Measurements from ENCODE around the gene CRYBG1.

Gene CRYBG1

DNA sequence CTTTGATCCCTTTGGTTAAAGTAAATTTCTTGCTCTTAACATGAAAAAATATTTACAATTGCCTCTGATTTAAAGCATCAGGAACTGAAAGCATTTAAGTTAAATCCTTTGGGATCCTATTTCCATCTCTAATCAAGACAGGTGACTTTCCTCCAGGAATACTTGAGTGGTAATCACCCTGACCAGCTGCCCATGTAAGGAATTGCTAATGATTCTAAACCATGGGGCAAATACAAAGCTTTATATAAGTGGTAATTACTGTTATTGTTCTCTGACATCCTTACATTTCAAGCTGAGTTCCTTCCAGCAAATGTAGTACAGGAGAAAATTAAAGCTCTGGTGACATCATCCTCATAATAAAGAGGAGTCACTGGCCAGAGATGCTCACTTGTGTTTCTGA lies 100.6 kb downstream of the CRYBG1 start:
- H3K4me3 ChIP-seq (ENCODE audit: low read depth, low read length): no peak overlapping the region
- in situ Hi-C loops (cut with HindIII; ENCODE audit: low sequenced_read_pairs): no loop called here
- TF ChIP-seq, protein P1, sequence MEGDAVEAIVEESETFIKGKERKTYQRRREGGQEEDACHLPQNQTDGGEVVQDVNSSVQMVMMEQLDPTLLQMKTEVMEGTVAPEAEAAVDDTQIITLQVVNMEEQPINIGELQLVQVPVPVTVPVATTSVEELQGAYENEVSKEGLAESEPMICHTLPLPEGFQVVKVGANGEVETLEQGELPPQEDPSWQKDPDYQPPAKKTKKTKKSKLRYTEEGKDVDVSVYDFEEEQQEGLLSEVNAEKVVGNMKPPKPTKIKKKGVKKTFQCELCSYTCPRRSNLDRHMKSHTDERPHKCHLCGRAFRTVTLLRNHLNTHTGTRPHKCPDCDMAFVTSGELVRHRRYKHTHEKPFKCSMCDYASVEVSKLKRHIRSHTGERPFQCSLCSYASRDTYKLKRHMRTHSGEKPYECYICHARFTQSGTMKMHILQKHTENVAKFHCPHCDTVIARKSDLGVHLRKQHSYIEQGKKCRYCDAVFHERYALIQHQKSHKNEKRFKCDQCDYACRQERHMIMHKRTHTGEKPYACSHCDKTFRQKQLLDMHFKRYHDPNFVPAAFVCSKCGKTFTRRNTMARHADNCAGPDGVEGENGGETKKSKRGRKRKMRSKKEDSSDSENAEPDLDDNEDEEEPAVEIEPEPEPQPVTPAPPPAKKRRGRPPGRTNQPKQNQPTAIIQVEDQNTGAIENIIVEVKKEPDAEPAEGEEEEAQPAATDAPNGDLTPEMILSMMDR (IDR thresholded peaks at IDR 0.05; ENCODE audit: low read depth, low read length, missing control alignments): no peak
- no peak for DNase-seq (ENCODE audit: low read depth)

DNA sequence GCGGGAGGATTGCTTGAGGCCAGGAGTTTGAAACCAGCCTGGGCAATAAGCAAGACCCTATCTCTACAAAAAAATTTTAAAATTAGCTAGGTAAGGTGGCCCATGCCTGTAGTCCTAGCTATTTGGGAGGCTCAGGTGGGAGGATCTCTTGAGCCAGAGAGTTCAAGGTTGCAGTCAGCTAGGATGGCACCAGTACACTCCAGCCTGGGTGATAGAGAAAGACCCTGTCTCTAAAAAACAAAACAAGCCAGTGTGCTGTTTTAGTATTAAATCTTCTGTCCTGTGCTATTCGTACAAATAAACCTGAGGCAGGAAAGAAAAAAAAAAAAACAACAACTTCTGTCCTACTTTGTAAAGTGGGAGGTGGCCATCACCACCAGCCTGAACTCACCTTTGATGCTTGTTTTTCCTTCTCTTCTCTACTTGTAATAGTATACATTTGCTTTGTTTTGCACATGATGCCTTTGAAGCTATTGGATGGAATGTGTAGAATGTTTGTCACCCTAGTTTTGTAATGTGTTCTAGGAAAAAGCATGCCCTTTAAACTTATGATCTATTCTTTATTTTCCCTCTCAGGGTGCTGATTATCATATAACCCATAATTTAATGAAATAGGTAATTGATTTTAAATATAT lies 102.5 kb downstream of the CRYBG1 start:
- no peak for DNase-seq (ENCODE audit: low read depth)
- no peak overlapping the region for H3K4me3 ChIP-seq (ENCODE audit: low read depth, low read length)
- in situ Hi-C loops (cut with HindIII; ENCODE audit: low sequenced_read_pairs): no loop called here
- TF ChIP-seq, protein P1 (IDR thresholded peaks at IDR 0.05; ENCODE audit: low read depth, low read length, missing control alignments): no peak

DNA sequence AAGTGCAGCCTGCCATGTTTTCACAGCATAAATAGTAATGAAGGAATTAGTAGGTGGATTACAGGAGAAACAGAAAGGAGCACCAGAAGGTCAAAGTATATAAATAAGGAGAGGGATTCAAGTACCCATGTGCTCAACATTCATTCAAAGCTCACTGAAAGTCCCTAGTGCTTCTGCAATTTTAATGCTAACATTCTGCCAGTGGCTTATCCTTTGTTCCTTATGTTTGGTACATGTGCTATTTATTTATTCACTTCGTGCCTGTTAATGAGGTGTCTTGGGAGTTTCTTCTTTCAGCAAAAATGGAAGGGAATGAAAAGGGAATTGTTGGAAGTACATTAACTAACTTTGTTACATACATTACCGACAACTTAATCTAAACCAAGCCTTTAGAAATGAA lies 105.7 kb downstream of the CRYBG1 start:
- no peak overlapping the region for H3K4me3 ChIP-seq (ENCODE audit: low read depth, low read length)
- in situ Hi-C loops (cut with HindIII; ENCODE audit: low sequenced_read_pairs): no loop called here
- TF ChIP-seq, protein P1 (IDR thresholded peaks at IDR 0.05; ENCODE audit: low read depth, low read length, missing control alignments): no peak
- no peak for DNase-seq (ENCODE audit: low read depth)

DNA sequence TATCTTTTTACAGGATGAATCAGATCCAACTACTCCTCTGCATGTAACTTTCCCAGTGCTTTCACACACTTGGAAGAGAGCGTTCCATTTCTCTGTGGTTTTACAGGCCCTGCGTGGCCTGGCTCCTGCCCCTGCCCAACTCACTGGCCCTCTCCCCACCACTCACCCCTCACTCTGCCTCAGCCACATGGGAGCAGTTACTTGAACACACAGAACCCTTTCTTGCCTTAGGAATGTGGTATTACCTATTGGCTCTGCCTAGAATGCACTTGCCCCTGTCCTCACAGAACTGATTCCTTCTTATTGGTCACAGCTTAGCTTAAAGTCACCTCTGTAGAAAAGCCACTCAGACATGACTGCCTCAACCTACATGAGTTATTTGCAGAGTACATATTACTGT lies 108.4 kb downstream of the CRYBG1 start:
- in situ Hi-C loops (cut with HindIII; ENCODE audit: low sequenced_read_pairs): no loop called here
- H3K4me3 ChIP-seq (ENCODE audit: low read depth, low read length): no peak overlapping the region
- TF ChIP-seq, protein P1 (IDR thresholded peaks at IDR 0.05; ENCODE audit: low read depth, low read length, missing control alignments): no peak
- no peak for DNase-seq (ENCODE audit: low read depth)

DNA sequence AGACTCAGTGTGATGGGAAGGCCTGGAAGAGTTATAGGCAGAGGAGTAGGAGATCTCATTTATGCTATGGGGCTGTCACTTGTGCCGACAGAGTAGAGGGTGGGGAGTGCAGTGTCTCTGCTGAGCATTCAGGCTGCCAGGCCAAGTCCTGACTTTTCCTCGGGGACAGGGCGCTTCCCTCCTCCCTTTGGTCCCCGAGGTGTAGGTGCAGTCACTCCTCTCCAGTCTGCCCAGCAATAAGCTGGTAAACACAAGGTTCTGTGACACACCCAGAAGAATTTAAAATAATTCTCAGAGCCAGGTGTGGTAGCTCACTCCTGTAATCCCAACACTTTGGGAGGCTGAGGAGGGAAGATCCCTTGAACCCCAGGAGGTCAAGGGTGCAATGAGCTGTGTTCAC lies 109.4 kb downstream of the CRYBG1 start:
- TF ChIP-seq, protein P1 (IDR thresholded peaks at IDR 0.05; ENCODE audit: low read depth, low read length, missing control alignments): no peak
- in situ Hi-C loops (cut with HindIII; ENCODE audit: low sequenced_read_pairs): no loop called here
- no peak overlapping the region for H3K4me3 ChIP-seq (ENCODE audit: low read depth, low read length)
- DNase-seq (ENCODE audit: low read depth): no peak

DNA sequence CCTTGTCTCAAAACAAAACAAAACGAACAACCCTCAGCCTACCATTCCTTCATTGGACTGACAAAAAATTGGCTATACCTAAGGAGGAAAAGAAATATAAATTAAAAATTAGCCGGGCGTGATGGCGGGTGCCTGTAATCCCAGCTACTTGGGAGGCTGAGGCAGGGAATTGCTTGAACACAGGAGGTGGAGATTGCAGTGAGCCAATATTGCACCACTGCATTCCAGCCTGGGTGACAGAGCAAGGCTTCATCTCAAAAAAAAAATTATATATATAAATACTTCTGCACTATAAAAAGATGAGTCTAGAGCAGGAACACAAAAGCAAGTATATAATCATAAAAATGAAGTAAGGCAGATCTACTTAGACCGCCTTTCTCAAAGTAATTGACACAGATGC lies 109.8 kb downstream of the CRYBG1 start:
- in situ Hi-C loops (cut with HindIII; ENCODE audit: low sequenced_read_pairs): no loop called here
- no peak overlapping the region for H3K4me3 ChIP-seq (ENCODE audit: low read depth, low read length)
- DNase-seq (ENCODE audit: low read depth): no peak
- TF ChIP-seq, protein P1 (IDR thresholded peaks at IDR 0.05; ENCODE audit: low read depth, low read length, missing control alignments): no peak

Measured in astrocyte of the cerebellum (primary cell).